Measurements from ENCODE around the gene NEAT1.
"Not testable (repeated sequence)": the region's sequence is repeated elsewhere in the genome, so short reads cannot be mapped to it uniquely, and the experiment has no call there.

NEAT1 gene

GRCh38 chr11:65434667-65435410 lies 12.2 kb downstream of the NEAT1 start:
- no peak for DNase-seq (ENCODE audit: low spot score)

- no peak for DNase-seq (ENCODE audit: low spot score)
These were observed 12.9 kb downstream of the NEAT1 start for GRCh38 chr11:65435411-65435931.

GRCh38 chr11:65435981-65436411 lies 13.4 kb downstream of the NEAT1 start:
- no peak for DNase-seq (ENCODE audit: low spot score)

GRCh38 chr11:65436412-65437032 lies 13.9 kb downstream of the NEAT1 start:
- DNase-seq (ENCODE audit: low spot score), result no peak

- DNase-seq (ENCODE audit: low spot score), result no peak
These were observed 15.0 kb downstream of the NEAT1 start for GRCh38 chr11:65437436-65438227.

- no peak for DNase-seq (ENCODE audit: low spot score)
These were observed 15.9 kb downstream of the NEAT1 start for GRCh38 chr11:65438257-65439151.

- DNase-seq (ENCODE audit: low spot score), result no peak
These were observed 17.0 kb downstream of the NEAT1 start for GRCh38 chr11:65439331-65440181.

- DNase-seq (ENCODE audit: low spot score), result no peak
These were observed 18.4 kb downstream of the NEAT1 start for GRCh38 chr11:65440831-65441499.

- no peak for DNase-seq (ENCODE audit: low spot score)
These were observed 20.3 kb downstream of the NEAT1 start for GRCh38 chr11:65442842-65443331.

GRCh38 chr11:65444314-65445051 lies 21.9 kb downstream of the NEAT1 start:
- DNase-seq (ENCODE audit: low spot score), result no peak

- DNase-seq (ENCODE audit: low spot score), result no peak
These were observed 22.6 kb downstream of the NEAT1 start for GRCh38 chr11:65445101-65445603.

GRCh38 chr11:65445604-65446445 lies 23.2 kb downstream of the NEAT1 start:
- DNase-seq (ENCODE audit: low spot score), result no peak

- no peak for DNase-seq (ENCODE audit: low spot score)
These were observed 24.1 kb downstream of the NEAT1 start for GRCh38 chr11:65446446-65447277.

- DNase-seq (ENCODE audit: low spot score), result no peak
These were observed 25.4 kb downstream of the NEAT1 start for GRCh38 chr11:65448074-65448417.

GRCh38 chr11:65448418-65449105 lies 26.0 kb downstream of the NEAT1 start:
- DNase-seq (ENCODE audit: low spot score), result no peak

- DNase-seq (ENCODE audit: low spot score), result not testable (repeated sequence)
These were observed 28.7 kb downstream of the NEAT1 start for GRCh38 chr11:65451301-65451700.

- DNase-seq (ENCODE audit: low spot score), result not testable (repeated sequence)
These were observed 29.7 kb downstream of the NEAT1 start for GRCh38 chr11:65452259-65452658.
